ENCODE measurements around the gene MBLAC1.
A peak's percentile ranks its signal among the peaks of the same experiment; 100 is the strongest.

The MBLAC1 gene

GRCh38 chr7:100148559-100149328 is 22.0 kb downstream of the MBLAC1 start, which contains the start of gene LAMTOR4:
Gene LAMTOR4, plus strand, starts transcription at chr7:100148918. Its CDS starts 55 bp downstream, at chr7:100148973.
- Histone ChIP-seq H4K20me1 (peaks cover 15% of the 10 kb centered on the region), H3K4me3 (peak within 1 kb of the TSS; percentile 90), H3K9me3 (no peaks in the 10 kb centered on the region), H3K9ac (peak within 1 kb of the TSS; percentile 89), H3K4me1 (peaks cover 43% of the 10 kb centered on the region), H3K36me3 (peaks cover 25% of the 10 kb centered on the region), H3K4me2 (peak within 1 kb of the TSS; percentile 96), H3K27ac (peak within 1 kb of the TSS; percentile 86), H3K27me3 (no peaks in the 10 kb centered on the region)
- peak; percentile 75; the same call in 1 of the 2 replicates for TF ChIP-seq Cebpa-rat (IDR thresholded peaks at IDR 0.05)

GRCh38 chr7:100152404-100152803 is 25.6 kb downstream of the MBLAC1 start:
- H3K27ac ChIP-seq, result no peak overlapping the region
- H4K20me1 ChIP-seq, result peaks cover 52% of the 10 kb centered on the region
- H3K36me3 ChIP-seq, result peaks cover 56% of the 10 kb centered on the region
- no peak overlapping the region for H3K4me3 ChIP-seq
- H3K4me2 ChIP-seq, result peak overlapping the region; percentile 49
- no peaks in the 10 kb centered on the region for H3K9me3 ChIP-seq
- H3K4me1 ChIP-seq, result peaks cover 78% of the 10 kb centered on the region
- no peak for TF ChIP-seq Cebpa-rat (IDR thresholded peaks at IDR 0.05)
- H3K9ac ChIP-seq, result no peak overlapping the region
- no peaks in the 10 kb centered on the region for H3K27me3 ChIP-seq

DNA sequence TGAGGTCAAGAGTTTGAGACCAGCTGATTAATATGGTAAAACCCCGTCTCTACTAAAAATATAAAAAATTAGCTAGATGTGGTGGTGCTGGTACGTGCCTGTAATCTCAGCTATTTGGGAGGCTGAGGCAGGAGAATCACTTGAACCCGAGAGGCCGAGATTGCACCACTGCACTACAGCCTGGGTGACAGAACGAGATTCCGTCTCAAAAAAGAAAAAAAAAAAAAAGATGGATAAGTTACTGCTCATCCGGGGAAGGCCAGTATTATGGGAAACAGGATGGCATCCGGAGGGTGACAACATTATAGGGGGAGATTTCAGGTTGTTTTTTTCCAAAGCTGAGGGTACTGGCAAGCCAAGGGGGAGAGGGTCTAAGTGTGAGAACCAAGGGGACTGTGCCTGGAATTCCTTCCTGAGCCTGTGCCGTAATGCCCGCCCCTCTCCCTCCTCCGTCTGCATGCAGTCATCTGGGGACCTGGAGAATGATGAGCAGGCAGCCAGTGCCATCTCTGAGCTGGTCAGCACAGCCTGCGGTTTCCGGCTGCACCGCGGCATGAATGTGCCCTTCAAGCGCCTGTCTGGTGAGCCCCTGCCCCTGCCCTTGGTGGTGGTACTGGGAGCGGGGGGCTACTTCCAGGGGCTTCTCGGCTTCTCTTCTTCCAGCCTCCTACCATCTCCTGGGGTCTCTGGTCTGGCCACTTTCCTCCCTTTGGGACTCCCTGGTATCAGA is 26.3 kb downstream of the MBLAC1 start:
- H3K9ac ChIP-seq, result no peak overlapping the region
- no peaks in the 10 kb centered on the region for H3K27me3 ChIP-seq
- peaks cover 80% of the 10 kb centered on the region for H3K4me1 ChIP-seq
- TF ChIP-seq Cebpa-rat (IDR thresholded peaks at IDR 0.05), result no peak
- no peak overlapping the region for H3K27ac ChIP-seq
- H3K4me2 ChIP-seq, result peak overlapping the region; percentile 49
- peaks cover 59% of the 10 kb centered on the region for H4K20me1 ChIP-seq
- no peaks in the 10 kb centered on the region for H3K9me3 ChIP-seq
- H3K4me3 ChIP-seq, result no peak overlapping the region
- H3K36me3 ChIP-seq, result peaks cover 56% of the 10 kb centered on the region

GRCh38 chr7:100153708-100154535 is 27.2 kb downstream of the MBLAC1 start:
- Histone ChIP-seq H3K36me3 (peaks cover 56% of the 10 kb centered on the region), H4K20me1 (peaks cover 60% of the 10 kb centered on the region), H3K4me2 (no peak overlapping the region), H3K27ac (no peak overlapping the region), H3K27me3 (no peaks in the 10 kb centered on the region), H3K4me3 (no peak overlapping the region), H3K4me1 (peaks cover 80% of the 10 kb centered on the region), H3K9me3 (no peaks in the 10 kb centered on the region), H3K9ac (0 out of 2 replicates have a peak overlapping the region, but pooled peaks have one; percentile 19)
- no peak for TF ChIP-seq Cebpa-rat (IDR thresholded peaks at IDR 0.05)

DNA sequence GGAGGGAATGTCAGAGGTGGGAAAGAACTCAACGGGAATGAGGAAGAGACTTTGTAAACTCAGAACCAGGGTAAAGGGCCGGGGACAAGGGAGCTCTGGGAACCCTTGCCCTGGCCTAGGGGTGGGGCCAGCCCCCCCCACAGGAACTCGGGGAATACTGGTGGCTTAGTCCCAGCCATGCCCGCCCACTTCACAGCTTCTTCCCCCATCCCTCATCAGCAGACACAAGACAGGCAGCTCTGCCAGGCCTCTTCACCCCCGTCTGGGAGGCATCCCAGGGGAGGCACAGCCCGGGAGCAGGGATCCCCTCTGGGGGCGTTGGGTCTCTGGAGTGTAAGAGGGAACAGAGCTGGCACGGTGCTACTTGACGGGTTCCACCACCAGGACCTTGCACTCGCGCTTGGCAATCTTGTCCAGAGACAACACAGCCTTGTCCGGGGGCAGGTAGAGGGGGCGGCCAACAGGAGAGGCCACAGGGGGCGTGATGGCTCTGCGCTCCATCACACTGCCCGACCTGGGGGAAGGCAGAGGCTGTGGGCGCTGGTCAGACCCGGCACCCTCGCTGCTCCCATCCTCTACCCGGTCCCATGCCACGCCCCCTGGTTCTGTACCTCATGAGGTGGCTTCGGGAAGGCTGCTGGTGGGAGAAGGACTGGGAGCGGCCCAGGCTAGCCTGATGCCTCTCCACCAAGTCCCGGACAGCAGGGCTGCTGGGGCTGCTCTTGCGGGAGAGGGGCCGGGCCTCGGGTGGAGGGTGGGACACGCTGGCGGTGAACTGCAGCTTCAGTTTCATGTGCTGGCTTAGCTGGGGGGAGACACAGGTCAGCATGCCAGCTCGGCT is 28.1 kb downstream of the MBLAC1 start:
- Histone ChIP-seq H3K4me2 (peak overlapping the region; percentile 32; the same call in 1 of the 2 replicates), H4K20me1 (peaks cover 60% of the 10 kb centered on the region), H3K9me3 (no peaks in the 10 kb centered on the region), H3K27ac (no peak overlapping the region), H3K9ac (peak overlapping the region; percentile 19; the same call in 1 of the 2 replicates), H3K4me1 (peaks cover 82% of the 10 kb centered on the region), H3K36me3 (peaks cover 56% of the 10 kb centered on the region), H3K4me3 (no peak overlapping the region), H3K27me3 (no peaks in the 10 kb centered on the region)
- no peak for TF ChIP-seq Cebpa-rat (IDR thresholded peaks at IDR 0.05)

GRCh38 chr7:100155553-100156317 is 29.0 kb downstream of the MBLAC1 start:
- Histone ChIP-seq H3K9ac (no peak overlapping the region), H3K4me3 (no peak overlapping the region), H3K4me2 (no peak overlapping the region), H3K27ac (no peak overlapping the region), H3K4me1 (peaks cover 73% of the 10 kb centered on the region), H3K9me3 (no peaks in the 10 kb centered on the region), H3K27me3 (no peaks in the 10 kb centered on the region), H4K20me1 (peaks cover 60% of the 10 kb centered on the region), H3K36me3 (peaks cover 56% of the 10 kb centered on the region)
- no peak for TF ChIP-seq Cebpa-rat (IDR thresholded peaks at IDR 0.05)

- Histone ChIP-seq H3K4me1 (peaks cover 72% of the 10 kb centered on the region), H3K27ac (peak overlapping the region; percentile 93), H3K36me3 (peaks cover 51% of the 10 kb centered on the region), H3K9me3 (no peaks in the 10 kb centered on the region), H3K4me3 (peak overlapping the region; percentile 100), H4K20me1 (peaks cover 60% of the 10 kb centered on the region), H3K4me2 (peak overlapping the region; percentile 97), H3K9ac (peak overlapping the region; percentile 94), H3K27me3 (no peaks in the 10 kb centered on the region)
- no peak for TF ChIP-seq Cebpa-rat (IDR thresholded peaks at IDR 0.05)
These were observed 29.7 kb downstream of the MBLAC1 start for GRCh38 chr7:100156331-100157068.

GRCh38 chr7:100157069-100157333 is 30.2 kb downstream of the MBLAC1 start:
- Histone ChIP-seq H3K4me1 (peaks cover 67% of the 10 kb centered on the region), H3K4me2 (peak overlapping the region; percentile 97), H3K27me3 (no peaks in the 10 kb centered on the region), H3K36me3 (peaks cover 46% of the 10 kb centered on the region), H3K9ac (peak overlapping the region; percentile 94), H4K20me1 (peaks cover 56% of the 10 kb centered on the region), H3K4me3 (peak overlapping the region; percentile 100), H3K27ac (peak overlapping the region; percentile 93), H3K9me3 (no peaks in the 10 kb centered on the region)
- TF ChIP-seq Cebpa-rat (IDR thresholded peaks at IDR 0.05), result no peak
